Measurements from ENCODE around the gene FRRS1.

FRRS1 gene

DNA sequence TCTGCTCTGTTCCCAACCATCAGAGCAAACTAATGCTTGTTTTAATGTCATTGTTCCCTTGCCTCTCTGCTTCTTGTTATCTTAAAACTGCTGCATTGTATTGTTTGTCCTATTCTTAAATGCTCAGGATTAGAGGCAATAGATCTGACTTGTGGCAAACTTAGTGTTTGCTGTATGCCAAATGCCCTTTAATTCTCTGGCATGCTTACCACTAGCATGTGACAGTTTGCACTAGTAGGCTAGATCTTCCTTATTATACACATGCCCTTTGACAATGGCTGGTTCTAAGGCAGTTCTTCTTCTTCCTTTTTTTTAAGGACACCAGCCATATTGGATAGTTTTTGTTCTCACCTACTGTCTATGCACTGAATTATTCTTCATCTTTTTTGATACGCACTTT is 90.4 kb downstream of the FRRS1 start:
- H3K4me3 ChIP-seq (ENCODE audit: low read depth, low read length), result no peak overlapping the region
- TF ChIP-seq, protein P1, sequence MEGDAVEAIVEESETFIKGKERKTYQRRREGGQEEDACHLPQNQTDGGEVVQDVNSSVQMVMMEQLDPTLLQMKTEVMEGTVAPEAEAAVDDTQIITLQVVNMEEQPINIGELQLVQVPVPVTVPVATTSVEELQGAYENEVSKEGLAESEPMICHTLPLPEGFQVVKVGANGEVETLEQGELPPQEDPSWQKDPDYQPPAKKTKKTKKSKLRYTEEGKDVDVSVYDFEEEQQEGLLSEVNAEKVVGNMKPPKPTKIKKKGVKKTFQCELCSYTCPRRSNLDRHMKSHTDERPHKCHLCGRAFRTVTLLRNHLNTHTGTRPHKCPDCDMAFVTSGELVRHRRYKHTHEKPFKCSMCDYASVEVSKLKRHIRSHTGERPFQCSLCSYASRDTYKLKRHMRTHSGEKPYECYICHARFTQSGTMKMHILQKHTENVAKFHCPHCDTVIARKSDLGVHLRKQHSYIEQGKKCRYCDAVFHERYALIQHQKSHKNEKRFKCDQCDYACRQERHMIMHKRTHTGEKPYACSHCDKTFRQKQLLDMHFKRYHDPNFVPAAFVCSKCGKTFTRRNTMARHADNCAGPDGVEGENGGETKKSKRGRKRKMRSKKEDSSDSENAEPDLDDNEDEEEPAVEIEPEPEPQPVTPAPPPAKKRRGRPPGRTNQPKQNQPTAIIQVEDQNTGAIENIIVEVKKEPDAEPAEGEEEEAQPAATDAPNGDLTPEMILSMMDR (IDR thresholded peaks at IDR 0.05; ENCODE audit: control insufficient read depth, extremely low read depth, insufficient read depth), result no peak
- DNase-seq (ENCODE audit: low read depth), result no peak

GRCh38 chr1:99675292-99675691 is 91.1 kb downstream of the FRRS1 start:
- no peak for DNase-seq (ENCODE audit: low read depth)
- H3K4me3 ChIP-seq (ENCODE audit: low read depth, low read length), result no peak overlapping the region
- TF ChIP-seq, protein P1 (IDR thresholded peaks at IDR 0.05; ENCODE audit: control insufficient read depth, extremely low read depth, insufficient read depth), result no peak

- TF ChIP-seq, protein P1 (IDR thresholded peaks at IDR 0.05; ENCODE audit: control insufficient read depth, extremely low read depth, insufficient read depth), result no peak
- DNase-seq (ENCODE audit: low read depth), result no peak
These were observed 92.0 kb downstream of the FRRS1 start for GRCh38 chr1:99674115-99675064.

DNA sequence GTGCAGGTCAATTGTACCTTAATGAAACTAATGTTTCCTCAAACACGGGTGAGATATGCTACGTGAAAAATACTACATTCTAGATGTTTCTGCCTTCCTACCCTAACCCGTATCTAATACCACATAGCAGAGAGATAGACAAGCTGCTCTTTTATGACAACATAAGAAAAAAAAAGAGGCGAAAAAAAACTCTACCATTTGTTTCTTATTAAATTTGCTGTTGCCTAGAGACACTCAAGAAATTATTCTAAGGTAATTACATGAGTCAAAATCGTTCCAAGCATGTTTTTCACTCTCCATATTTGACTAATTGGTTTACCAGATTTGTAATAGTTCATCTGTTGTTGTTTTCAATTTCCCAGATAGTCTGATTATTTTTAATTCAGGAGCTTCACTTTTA is 93.1 kb downstream of the FRRS1 start:
- no peak overlapping the region for H3K4me3 ChIP-seq (ENCODE audit: low read depth, low read length)
- DNase-seq (ENCODE audit: low read depth), result no peak
- TF ChIP-seq, protein P1 (IDR thresholded peaks at IDR 0.05; ENCODE audit: control insufficient read depth, extremely low read depth, insufficient read depth), result no peak

More at GRCh38 chr1:99674115-99675064, 92.0 kb downstream of the FRRS1 start:
- H3K4me3 ChIP-seq (ENCODE audit: low read depth, low read length), result no peak overlapping the region

GRCh38 chr1:99672530-99673213 is 93.8 kb downstream of the FRRS1 start:
- TF ChIP-seq, protein P1 (IDR thresholded peaks at IDR 0.05; ENCODE audit: control insufficient read depth, extremely low read depth, insufficient read depth), result no peak
- H3K4me3 ChIP-seq (ENCODE audit: low read depth, low read length), result no peak overlapping the region
- no peak for DNase-seq (ENCODE audit: low read depth)

DNA sequence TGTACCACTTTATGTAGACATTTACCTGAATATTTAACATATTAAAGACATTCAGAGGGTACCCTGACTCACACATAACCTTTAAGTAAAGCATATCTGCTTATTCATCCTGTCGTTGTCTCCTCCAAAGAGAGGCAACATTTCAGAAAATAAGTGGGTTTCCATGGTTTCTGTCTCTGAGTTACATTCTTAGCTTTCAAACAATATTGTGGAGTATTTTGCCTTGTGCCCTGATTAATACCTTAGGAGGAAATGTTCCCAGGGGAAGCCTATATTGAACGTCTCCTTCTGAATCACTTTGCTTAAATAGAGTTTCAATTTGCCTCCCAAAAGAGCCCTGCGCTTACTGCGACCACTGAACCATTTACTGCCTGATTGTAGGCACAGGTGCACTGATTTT is 94.4 kb downstream of the FRRS1 start:
- DNase-seq (ENCODE audit: low read depth), result no peak
- TF ChIP-seq, protein P1 (IDR thresholded peaks at IDR 0.05; ENCODE audit: control insufficient read depth, extremely low read depth, insufficient read depth), result no peak
- H3K4me3 ChIP-seq (ENCODE audit: low read depth, low read length), result no peak overlapping the region

Data from LNCaP clone FGC (cell line).